DMS53 treated with DMSO at 0.1 percent for 48 hours (cell line): Measurements from ENCODE around the gene SIPA1L3.

Experiments used
- DNase-seq: peaks from one replicate; lab custom pipeline; 2025; ENCODE audit not compliant: unreplicated experiment; lab: John Stamatoyannopoulos, UW

Gene SIPA1L3

DNA sequence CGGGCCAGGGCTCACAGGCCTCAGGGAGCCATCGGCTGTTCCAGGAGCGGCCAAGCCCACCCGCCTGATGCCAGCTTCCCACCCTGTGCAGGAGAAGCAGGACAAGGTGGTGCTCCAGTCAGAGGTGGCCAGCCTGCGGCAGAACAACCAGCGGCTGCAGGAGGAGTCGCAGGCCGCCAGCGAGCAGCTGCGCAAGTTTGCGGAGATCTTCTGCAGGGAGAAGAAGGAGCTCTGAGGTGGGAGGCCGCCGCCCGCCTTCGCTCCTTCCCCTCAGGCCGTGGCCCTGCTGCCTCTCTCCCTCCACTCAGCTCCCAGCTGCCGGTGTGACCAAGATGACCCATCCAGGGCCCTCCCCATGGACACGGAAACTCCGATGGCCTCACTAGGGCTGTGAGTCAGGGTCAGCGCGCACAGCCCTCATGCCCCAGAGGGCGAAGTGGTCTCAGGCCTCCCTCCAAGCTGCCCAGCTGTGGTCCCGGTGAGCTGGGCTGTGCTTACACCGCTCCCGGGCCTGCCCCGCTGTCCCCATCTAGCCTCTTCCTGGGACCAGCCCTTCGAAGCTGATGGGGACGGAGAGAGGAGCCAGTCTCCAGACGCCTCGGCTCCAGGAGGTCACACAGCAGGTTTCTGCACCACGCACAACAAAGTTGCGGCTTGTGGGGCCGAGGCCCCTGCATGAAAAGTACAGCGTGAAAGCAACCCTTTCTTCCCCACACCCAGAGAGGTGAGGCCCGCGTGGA lies 299.2 kb downstream of the SIPA1L3 start:
- no peak for DNase-seq

DNA sequence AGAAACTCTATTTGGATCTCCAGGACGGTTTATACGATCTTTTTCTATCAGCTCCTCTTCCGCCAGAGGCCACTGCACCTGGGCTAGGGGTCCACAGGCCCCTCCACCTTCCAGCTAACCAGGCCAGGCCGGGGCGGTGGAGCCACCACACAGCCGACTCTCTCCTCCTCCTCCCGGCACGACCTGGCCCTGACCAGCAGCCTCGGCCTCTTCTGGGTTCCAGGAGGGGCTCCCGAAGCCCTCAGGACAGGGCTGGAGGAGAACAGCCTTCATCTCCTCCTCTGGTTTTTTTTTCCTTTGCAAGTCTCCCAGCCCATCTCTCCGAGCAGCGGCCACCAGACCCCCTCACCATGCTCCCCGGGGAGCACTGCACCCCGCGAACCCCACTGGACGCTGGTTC lies 299.9 kb downstream of the SIPA1L3 start:
- no peak for DNase-seq

DNA sequence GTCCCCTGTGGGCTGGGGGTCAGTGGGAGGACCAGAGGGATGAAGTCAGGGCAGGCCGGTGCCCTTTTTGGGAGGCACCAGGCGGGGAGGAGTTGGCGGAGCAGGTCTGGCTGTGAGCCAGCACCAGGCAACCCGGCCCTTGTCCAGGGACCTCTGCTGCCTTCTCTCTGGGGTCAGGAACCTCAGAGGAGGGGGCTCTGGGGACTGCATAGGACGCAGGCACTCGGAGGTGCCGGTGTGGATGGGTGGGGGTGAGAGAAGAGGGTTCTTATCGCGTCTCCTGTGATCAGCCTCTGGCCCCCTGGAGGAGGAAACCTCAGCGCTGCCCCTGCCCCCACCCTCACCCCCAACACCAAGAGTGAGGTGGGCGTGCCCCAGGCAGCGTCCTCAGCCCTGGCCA lies 300.5 kb downstream of the SIPA1L3 start:
- no peak for DNase-seq

DNA sequence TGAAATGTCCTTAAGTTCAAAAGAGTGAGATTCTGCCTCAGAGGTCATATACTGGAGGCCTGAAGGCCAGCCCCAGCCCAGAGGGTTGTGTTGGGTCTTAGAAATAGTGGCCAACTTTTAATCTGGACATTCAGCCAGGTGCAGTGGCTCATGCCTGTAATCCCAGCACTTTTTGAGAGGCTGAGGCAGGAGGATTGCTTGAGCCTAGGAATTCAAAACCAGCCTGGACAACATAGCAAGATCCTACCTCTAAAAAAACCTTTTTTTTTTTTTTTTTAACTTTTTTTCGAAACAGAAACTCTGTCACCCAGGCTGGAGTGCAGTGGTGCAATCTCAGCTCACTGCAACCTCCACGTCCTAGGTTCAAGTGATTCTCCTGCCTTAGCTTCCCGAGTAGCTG lies 301.6 kb downstream of the SIPA1L3 start:
- no peak for DNase-seq

DNA sequence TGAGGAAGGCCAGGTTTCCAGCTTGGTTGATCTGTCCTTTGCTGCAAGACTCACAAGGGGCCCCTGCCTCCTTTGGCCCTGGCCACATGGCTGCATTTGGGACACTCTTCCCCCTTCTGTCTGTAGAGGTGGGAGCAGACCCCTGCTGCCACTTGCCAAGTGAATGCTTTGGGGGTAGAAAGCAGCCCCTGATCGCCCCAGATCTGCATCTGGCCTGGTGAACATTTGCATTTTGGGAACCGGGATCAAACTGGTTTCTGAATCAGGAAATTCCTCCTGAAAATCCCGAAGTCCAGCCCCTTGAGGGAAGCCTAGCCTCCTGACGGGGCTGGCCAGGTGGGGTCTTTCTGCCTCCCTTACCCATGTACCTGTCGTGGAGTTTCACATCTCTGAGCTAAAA lies 302.1 kb downstream of the SIPA1L3 start:
- no peak for DNase-seq

DNA sequence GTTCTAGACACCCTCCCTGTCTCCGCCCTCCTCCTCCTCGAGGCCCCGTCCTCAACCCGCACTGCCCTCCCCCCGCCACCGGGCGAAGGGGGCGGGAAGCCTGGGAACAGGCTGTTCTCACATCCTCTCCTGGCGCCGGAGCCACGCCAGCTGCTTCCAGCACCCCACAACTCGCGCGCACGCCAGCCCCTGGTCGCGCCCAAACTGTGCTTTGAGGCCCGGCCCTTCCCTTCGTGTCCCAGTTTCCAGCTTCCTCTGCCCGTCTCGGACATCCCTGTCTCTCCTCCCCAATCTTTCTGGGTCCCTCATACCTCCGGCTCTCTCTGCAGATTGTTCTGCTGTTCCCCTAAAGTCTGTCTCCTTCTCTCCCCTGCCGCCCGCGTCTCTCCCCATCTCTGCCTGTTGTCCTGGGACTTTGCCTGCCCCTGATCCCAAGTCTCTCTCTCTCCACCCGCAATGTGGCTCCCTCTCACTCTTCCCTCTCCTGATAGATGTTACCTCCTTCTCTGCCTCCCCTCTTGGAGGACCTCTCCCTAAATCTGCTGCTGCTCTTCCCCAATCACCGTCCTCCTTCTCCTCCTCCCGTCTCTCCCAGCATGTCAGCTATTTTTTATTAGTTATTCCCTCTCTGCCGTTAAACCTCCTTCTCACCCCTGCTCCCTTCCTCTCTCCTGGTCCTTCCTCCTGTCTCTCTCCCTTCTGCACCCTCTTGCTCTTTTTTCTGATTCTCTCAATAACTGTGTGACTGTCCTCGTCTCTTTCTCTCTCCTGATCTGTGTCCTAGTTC lies 302.9 kb downstream of the SIPA1L3 start:
- peak; percentile 23 for DNase-seq

DNA sequence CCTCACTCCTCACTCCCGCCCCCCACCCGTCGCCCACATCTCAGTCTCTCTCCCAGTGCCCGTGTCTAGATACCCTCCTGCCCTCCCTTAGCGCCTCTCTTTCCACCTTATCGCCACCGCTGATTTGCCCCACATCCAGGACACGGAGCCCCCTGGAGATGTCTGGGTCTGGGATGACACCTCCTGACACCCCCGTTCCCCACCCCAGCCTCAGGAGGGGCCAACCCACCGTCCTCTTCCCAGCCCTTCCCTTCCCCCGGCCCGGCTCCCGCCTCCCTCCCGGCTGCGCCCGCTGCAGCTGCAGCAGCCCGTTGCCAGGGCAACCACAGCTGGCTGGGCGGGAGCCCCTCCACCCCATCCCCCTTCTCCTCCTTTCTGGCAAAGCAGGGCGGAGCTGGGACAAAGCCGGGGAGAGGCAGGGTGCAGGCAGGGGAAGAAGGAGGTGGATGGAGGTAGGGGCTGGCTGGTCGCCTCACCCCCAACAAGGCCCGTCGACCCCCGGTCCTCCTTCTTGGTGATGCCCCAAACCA lies 303.5 kb downstream of the SIPA1L3 start:
- DNase-seq = peak; percentile 41

DNA sequence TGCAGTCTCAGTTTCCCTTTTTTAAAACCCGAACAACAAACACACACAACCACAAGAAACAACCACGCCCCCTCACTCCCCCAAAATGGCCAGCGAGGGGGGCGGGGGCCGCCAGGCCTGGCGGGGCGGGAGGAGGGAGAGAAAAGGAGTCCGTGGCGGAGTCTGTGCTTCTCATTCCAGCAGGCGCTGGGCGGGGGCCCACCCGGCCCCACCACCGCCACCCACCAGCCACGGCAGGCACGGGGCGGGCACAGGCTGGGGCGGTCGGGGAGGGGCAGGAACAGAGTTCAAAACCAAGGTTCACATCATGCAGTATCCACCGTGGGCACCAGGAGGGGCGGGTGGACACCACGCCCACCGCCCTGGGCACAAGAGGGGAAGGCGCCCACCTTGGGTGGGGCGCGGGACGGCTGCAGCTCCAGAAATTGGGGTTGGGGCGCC lies 304.2 kb downstream of the SIPA1L3 start:
- no peak for DNase-seq

DNA sequence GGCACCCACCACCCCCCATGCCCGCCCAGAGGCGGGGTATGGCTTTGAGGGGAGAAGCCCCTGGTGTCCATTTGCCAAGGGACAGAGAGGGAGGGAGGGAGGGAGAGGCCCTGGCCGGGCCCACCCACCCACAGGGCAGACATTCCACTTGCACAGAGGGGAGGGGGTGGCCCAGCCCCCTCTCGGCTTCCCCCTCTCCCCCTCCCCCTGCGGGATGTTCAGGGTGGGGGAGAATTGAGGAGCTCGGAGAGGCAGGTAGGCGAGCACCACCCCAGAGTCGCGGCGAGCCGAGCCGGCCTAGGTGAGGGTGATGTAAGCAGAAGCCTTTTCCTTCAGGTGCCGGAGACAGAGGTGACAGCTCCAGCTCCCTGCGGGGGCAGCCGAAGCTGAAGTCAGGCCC lies 304.8 kb downstream of the SIPA1L3 start:
- DNase-seq = no peak

DNA sequence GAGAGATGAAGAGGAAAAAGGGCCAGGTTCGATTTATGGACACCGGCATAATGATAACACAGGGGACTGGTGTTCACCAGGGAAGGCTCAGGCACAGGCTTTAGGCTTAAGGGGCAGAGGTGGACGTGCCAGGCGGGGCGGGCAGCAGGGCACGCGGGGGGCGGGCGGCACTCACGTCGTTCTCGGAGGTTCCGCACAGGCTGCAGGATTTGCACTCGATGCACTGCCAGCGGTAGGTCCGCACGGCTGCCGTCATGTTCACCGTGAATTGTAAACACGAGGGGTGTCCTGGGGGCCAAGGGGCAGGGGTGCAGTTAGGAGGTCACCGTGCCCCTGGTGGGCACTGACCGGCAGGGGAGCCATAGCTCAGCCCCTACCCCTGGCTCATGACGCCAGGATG lies 306.5 kb downstream of the SIPA1L3 start:
- no peak for DNase-seq

DNA sequence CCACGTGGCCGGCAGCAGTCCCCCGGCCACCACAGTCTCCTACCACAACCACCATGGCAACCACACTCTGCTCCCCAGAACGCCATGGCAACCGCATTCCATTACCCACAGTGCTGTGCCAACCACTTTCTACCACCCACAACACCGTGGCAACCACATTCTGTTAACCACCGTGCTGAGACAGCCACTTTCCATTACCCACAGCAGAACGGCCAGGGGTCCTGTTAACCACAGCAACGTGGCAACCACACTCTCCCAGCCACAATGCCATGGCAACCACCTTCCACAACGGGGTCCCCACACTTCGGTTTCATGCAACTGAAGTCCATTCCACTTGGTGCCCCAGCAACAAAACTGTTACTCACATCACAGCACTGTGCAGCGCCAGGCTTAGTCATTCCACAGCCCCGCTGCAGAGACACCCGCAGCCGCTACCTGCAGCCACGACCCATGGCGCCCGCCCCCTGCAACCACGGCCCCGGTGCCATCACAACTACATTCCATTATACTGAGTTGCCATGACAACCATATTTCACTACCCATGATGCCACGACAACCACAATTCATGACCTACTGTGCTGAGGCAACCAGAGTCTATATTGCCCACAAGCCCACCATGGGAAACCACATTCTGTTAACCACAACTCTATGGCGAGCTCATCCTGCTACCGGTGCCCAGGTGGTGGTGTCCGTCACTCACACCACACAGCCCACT lies 307.1 kb downstream of the SIPA1L3 start:
- no peak for DNase-seq

DNA sequence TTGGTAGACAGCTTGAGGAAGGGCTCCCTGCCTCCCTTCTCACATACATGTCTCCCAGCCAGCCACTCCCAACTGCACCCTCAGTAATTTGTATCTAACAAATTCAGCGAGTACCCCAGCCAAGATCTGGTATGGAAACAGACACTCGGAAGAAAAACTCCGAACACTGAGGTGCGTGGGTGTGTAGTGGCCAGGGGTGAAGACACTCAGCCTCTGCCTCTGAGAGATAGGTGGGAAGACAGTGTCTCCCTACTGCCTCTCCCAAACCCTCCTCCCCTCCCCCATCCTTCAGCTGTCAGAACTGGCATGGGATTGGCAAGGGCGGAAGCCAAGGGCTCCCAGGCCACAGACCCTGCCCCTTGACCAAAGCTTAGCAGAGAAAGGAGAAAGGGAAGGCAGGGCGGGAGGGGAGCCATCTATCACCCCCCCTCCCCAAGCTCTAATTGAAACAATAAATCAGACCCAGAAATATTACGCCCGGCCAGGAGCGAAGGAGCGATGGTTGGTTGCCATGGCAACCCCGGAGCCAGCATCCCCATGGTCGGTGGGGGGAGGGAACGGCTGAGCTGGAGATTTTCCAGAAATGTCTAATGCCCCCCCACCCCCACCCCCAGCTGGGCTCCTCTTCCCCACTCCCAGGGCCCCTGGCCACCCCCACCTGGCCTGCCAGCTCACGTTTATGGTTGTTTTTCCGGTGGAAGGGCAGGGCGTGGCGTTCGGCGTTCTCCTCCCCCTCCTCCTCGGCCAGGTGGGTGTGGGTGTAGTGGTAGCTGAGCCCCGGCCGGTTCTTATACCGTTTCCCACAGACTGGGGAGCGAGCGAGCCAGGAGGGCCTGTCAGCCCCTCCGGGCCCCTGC lies 310.0 kb downstream of the SIPA1L3 start:
- no peak for DNase-seq

DNA sequence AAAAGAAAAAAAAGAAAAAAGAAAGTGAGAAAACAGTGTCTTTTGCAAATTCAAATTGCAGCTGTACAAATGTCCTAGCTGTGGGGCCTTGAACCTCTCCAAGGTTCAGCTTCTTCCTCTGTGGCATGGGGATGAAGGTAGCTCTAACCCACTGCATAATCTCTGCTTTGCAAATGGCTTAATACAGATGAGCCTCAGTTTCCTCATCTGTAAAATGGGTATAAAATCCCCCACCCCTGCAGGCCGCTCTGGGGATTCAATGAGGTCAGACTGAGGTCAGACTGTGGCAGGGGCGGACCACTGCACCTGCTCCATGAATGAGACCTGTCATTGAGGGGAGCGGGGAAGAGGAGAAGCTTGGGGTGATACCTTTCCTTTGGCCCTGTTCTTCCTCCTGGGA lies 311.2 kb downstream of the SIPA1L3 start:
- no peak for DNase-seq

DNA sequence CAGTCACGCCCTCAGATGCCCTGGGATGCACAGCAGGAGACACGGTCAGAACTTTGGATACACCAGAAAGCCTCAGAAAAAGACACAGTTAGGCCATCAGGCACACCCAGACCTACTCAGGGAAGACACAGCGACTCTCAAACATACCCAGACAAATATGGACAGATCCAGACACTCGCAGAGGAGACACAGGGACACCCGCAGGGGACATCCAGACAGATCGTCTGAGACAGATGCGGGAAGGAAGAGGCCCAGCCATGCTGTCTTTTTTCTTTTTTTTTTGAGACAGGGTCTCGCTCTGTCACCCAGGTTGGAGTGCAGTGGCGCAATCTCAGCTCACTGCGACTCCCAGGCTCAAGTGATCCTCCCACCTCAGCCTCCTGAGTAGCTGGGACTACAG lies 312.2 kb downstream of the SIPA1L3 start:
- no peak for DNase-seq

DNA sequence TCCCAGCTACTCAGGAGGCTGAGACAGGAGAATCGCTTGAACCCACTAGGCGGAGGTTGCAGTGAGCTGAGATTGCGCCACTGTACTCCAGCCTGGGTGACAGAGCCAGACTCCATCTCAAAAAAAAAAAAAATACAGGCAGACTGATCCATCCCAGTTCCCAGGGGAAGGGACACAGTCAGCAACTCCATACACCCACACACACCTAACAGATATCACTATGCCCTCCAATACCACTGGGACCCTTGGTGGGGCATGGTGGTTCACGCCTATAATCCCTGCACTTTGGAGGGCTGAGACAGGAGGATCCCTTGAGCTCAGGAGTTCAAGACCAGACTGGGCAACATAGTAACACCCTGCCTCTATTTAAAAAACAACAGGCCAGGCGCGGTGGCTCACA lies 314.4 kb downstream of the SIPA1L3 start:
- no peak for DNase-seq

DNA sequence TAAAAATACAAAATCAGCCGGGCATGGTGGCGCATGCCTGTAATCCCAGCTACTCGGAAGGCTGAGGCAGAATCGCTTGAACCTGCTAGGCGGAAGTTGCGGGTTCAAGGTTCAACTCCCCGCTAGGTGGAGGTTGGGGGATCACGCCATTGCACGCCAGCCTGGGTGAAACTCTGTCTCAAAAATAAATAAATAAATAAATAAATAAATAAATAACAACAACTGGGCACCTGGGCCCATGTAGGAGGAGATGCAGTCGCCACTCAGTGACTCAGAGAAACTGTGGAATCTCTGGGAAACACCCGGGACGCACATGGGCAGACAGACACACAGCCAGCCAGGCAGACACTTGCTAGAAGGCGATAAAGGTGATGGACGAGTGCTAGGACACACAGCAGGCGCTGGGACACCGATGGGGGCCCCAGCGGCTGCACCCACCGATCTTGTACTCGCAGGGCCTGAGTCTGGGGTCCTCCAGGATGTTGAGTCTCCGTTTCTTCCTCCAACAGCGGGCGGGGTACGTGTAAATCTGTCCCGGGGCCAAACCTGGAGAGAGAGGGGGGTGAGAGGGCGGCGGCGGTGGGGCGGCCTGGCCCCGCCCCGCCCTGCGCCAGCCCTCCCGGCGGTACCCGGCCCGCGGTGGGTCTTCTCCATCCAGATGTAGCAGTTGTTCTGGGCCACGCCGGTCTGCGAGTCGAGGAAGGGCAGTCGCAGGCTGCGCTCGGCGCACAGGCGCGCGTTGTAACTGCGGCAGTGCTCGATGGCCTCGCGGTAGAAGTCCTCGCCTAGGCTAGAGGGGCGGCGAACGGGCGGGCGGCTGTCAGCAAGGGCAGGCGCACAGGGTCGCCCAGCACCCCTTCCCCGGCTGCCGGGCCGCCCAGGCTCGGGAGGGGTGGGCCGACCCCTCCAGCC lies 315.2 kb downstream of the SIPA1L3 start:
- no peak for DNase-seq

DNA sequence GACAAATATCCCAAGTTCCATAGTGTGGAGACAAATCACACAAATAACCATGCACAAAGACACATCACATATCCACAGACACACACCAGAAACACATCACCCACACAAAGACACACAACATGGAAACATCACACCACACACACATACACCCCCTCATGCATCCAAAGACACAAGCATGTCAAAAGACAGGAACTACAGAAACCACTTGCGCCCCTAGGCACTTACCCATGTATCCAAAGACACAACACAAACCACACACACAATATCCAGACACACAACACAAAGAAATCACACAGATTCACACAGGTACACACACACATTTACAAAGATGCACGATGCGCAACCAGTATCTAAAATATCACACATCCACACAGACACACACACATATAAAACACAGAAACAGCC lies 316.1 kb downstream of the SIPA1L3 start:
- DNase-seq = no peak

DNA sequence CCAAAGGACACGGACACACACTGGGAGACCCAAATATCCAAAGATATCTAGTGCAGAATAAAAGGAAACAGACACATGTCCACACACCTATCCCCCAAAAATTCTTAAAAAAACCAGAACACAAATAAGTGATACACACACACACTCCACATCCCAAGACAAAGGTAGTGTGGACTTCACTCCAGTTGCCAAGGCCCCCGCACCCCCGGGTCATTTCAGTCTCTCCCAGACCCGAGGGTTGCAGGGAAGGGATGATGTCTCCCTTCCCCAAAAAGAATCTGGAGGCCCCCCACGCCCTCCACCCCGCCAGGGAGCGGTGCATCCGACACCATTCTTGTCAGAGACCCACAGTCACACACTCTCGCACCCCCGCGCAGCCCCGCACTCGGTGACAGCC lies 316.6 kb downstream of the SIPA1L3 start:
- DNase-seq = no peak

DNA sequence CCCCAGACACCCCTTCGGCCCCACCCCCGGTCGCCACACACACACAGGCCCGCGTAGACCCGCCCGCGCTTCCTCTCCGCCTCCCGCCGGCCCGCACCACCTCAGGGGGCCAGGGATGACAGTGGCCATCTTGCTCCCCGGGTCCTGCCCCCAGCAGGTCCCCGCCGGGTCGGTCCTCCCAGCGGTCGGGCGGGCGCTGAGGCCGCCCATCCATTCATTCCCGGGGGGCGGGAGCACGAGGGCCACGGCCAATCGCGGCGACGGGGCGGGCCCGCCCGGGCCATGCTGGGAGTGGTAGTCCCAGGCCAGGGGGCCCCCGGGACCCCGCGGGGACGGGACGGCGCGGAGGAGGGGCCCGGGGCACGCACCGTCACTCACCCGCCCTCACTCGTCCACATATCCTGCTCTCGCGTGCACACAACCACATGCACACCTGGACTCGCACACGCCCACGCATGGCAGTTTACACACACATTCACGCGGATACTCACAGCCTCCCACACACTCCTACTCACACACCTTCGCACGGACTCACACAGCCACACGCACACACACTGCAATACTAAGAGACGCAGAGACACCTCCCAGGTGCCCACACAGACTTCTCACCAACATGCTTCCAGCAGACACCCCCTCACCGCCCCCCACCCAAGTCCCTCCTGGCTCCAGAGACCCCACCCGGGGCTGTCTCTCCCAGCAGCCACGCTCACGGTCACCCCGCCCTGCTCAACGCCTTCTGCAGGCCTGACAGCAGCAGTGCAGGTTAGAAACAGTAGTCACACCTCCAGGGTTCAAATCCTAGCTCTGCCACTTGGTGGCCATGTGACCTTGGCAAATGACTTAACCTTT lies 317.2 kb downstream of the SIPA1L3 start, which contains the start of gene DPF1:
Gene DPF1 (minus strand): TSS at position 209 of the 849 bp plus-strand sequence. CDS start 80 bp downstream, at position 129.
- peak; percentile 73 for DNase-seq
